HG03558 (cell line): ENCODE measurements around the gene STK11IP.

Source experiments
- ATAC-seq: cut with Tn5 transposase; IDR thresholded peaks from one replicate; pipeline ENCODE4 v1.9.1; 2021; ENCODE audit warnings: moderate number of reproducible peaks; ENCODE audit not compliant: unreplicated experiment; ENCODE audit errors: extremely low read depth

The STK11IP gene

GRCh38 chr2:219575566-219576504, 21.8 kb upstream of the STK11IP start:
- no peak for ATAC-seq

- no peak for ATAC-seq
These were observed 20.9 kb upstream of the STK11IP start for GRCh38 chr2:219576505-219577388.

- no peak for ATAC-seq
These were observed 18.6 kb upstream of the STK11IP start for GRCh38 chr2:219578811-219579613.

GRCh38 chr2:219581346-219581745, 16.3 kb upstream of the STK11IP start:
- no peak for ATAC-seq

- no peak for ATAC-seq
These were observed 6.6 kb upstream of the STK11IP start for GRCh38 chr2:219591091-219591490.

- no peak for ATAC-seq
These were observed 4.9 kb upstream of the STK11IP start for GRCh38 chr2:219592736-219593135.

GRCh38 chr2:219593154-219593553, 4.5 kb upstream of the STK11IP start:
- no peak for ATAC-seq

GRCh38 chr2:219595256-219595655, 2.4 kb upstream of the STK11IP start:
- ATAC-seq, result no peak

GRCh38 chr2:219596954-219597551, 604 bp upstream of the STK11IP start:
- no peak for ATAC-seq

- ATAC-seq, result peak; percentile 8
These were observed 836 bp downstream of the STK11IP start for GRCh38 chr2:219598308-219599078.

GRCh38 chr2:219603771-219604170, 6.1 kb downstream of the STK11IP start:
- no peak for ATAC-seq

GRCh38 chr2:219605607-219605954, 7.9 kb downstream of the STK11IP start:
- ATAC-seq, result no peak

- ATAC-seq, result no peak
These were observed 10.3 kb downstream of the STK11IP start for GRCh38 chr2:219607931-219608330.

GRCh38 chr2:219608399-219608964, 10.8 kb downstream of the STK11IP start:
- no peak for ATAC-seq

- no peak for ATAC-seq
These were observed 11.6 kb downstream of the STK11IP start for GRCh38 chr2:219609149-219609750.

- no peak for ATAC-seq
These were observed 13.6 kb downstream of the STK11IP start for GRCh38 chr2:219611306-219611705.

- ATAC-seq, result no peak
These were observed 14.4 kb downstream of the STK11IP start for GRCh38 chr2:219611866-219612576.
